K562 (cell line): Measurements from ENCODE around the gene RAB39B. TPM values are rescaled to one million over a fixed set of nuclear protein-coding genes. Genes with fewer than 3 reads are reported as not detected.

ENCODE experiments used
- ARNT ChIP-seq, 2 experiments: fragments of 450-650 bp; IDR thresholded peaks; 2 replicates each; pipeline ENCODE4 v1.6.1; 2016; ENCODE audit warnings: mild to moderate bottlenecking in 1 of 2
- FIP1L1 ChIP-seq: fragments of 200-400 bp; formaldehyde crosslinking; IDR thresholded peaks from 2 replicates; pipeline ENCODE4 v1.6.1; 2018; ENCODE audit warnings: mild to moderate bottlenecking, low read depth, low read length; ENCODE audit not compliant: poor library complexity, severe bottlenecking
- HNRNPL ChIP-seq: fragments of 200-400 bp; formaldehyde crosslinking; IDR thresholded peaks from 2 replicates; pipeline ENCODE4 v1.6.1; 2017; ENCODE audit warnings: low read depth, mild to moderate bottlenecking, low read length
- MYBL2 ChIP-seq, 2 experiments: fragments of 450-650 bp in 1 of 2; sonication (generic) in 1 of 2; formaldehyde crosslinking in 1 of 2; IDR thresholded peaks; 2 replicates each; pipeline versions ENCODE4 v1.6.1 to v1.8.1; 2017 to 2022; ENCODE audit warnings: borderline replicate concordance in 1 of 2, inconsistent platforms in 1 of 2, low read depth in 1 of 2, mild to moderate bottlenecking in 1 of 2, missing genetic modification reagents in 1 of 2, moderate library complexity in 1 of 2
- NCOA2 ChIP-seq, 2 experiments: fragments of 450-650 bp; IDR thresholded peaks; 2 replicates each; pipeline ENCODE4 v1.6.1; 2018; ENCODE audit warnings: mild to moderate bottlenecking in 2 of 2, moderate library complexity in 1 of 2; ENCODE audit not compliant: partially characterized antibody in 2 of 2
- NFYB ChIP-seq: IDR thresholded peaks from 2 replicates; pipeline ENCODE4 v1.6.1; 2011; ENCODE audit warnings: mild to moderate bottlenecking, moderate library complexity; ENCODE audit not compliant: insufficient read length; ENCODE audit errors: extremely low read depth
- NONO ChIP-seq, 2 experiments: fragments of 200-400 bp in 1 of 2; fragments of 450-650 bp in 1 of 2; formaldehyde crosslinking in 1 of 2; IDR thresholded peaks; 2 replicates each; pipeline ENCODE4 v1.6.1; 2017; ENCODE audit warnings: low read depth in 2 of 2, mild to moderate bottlenecking in 2 of 2, moderate library complexity in 2 of 2, low read length in 1 of 2
- RBM22 ChIP-seq: fragments of 200-400 bp; formaldehyde crosslinking; IDR thresholded peaks from 2 replicates; pipeline ENCODE4 v1.6.1; 2018; ENCODE audit warnings: low read length, low read depth; ENCODE audit not compliant: poor library complexity, severe bottlenecking
- SREBF2 ChIP-seq: sonication (generic); formaldehyde crosslinking; IDR thresholded peaks from 2 replicates; pipeline ENCODE4 v1.4.0; 2020; ENCODE audit warnings: mild to moderate bottlenecking, missing genetic modification reagents
- TAL1 ChIP-seq: fragments of 450-650 bp; IDR thresholded peaks from 2 replicates; pipeline ENCODE4 v1.6.1; 2016; ENCODE audit warnings: mild to moderate bottlenecking
- TEAD1 ChIP-seq, 2 experiments: fragments of 450-650 bp in 1 of 2; sonication (generic) in 1 of 2; formaldehyde crosslinking; IDR thresholded peaks; 2 replicates each; pipeline versions ENCODE4 v1.4.0 to v1.8.0; 2020 to 2022; ENCODE audit warnings: mild to moderate bottlenecking in 2 of 2, missing genetic modification reagents in 1 of 2
- TFAM ChIP-seq: fragments of 250-450 bp; sonication (Bioruptor Pico); conservative IDR thresholded peaks from 2 replicates; pipeline ENCODE4 v1.5.0; 2021; ENCODE audit warnings: mild to moderate bottlenecking, moderate library complexity
- ZBTB7A ChIP-seq: IDR thresholded peaks from 2 replicates; pipeline ENCODE4 v1.6.1; 2011; ENCODE audit warnings: low read depth, mild to moderate bottlenecking, low read length, moderate library complexity, borderline replicate concordance; ENCODE audit not compliant: control insufficient read depth
- ZNF707 ChIP-seq: fragments of 250-450 bp; sonication (Bioruptor Pico); conservative IDR thresholded peaks from 2 replicates; pipeline ENCODE4 v1.8.0; 2022; ENCODE audit warnings: inconsistent platforms, mild to moderate bottlenecking, moderate library complexity
- polyA plus RNA-seq, 8 experiments: library from polyadenylated mRNA; depleted of rRNA in 4 of 8; stranded (reverse) in 5 of 8; unstranded in 3 of 8; fragments of >200 nt; fragmentation: Nextera tagmentation in 2 of 8; fragmentation: Illumina TruSeq in 1 of 8; extraction: Ambion mirVana in 2 of 8; extraction: Trizol in 1 of 8; gene quantifications; 2 replicates each; pipeline versions ENCODE4 v1.2.1 to v1.2.3, GENCODE V29; 2011 to 2014; ENCODE audit warnings: inconsistent platforms in 1 of 8, missing spikeins in 1 of 8
- total RNA-seq, 7 experiments: library from RNA; depleted of rRNA in 6 of 7; stranded (reverse); fragments of >200 nt in 6 of 7; fragmentation: Illumina TruSeq in 2 of 7; extraction: Trizol in 2 of 7; gene quantifications; 2 replicates each; pipeline versions ENCODE4 v1.2.1 to v1.2.3, GENCODE V29; 2011 to 2021; ENCODE audit warnings: low replicate concordance in 1 of 7
- TF ChIP-seq, protein P1 (sequence below): fragments of 450-650 bp; IDR thresholded peaks from 2 replicates; pipeline ENCODE4 v1.6.1; 2018; ENCODE audit not compliant: partially characterized antibody
- TF ChIP-seq, protein P2 (sequence below): sonication (generic); formaldehyde crosslinking; IDR thresholded peaks from 2 replicates; pipeline ENCODE4 v1.8.1; 2023; ENCODE audit warnings: mild to moderate bottlenecking, missing genetic modification reagents
- TF ChIP-seq, protein P3 (sequence below): sonication (generic); formaldehyde crosslinking; IDR thresholded peaks from 2 replicates; pipeline ENCODE4 v1.8.0; 2022; ENCODE audit warnings: mild to moderate bottlenecking, low read depth, missing genetic modification reagents

RAB39B gene
- total and polyA plus RNA-seq, 9 of the 15 experiments (the other 6 are each of a cell fraction or from before 2014, with no cell fraction given), result 0.04 to 0.07 (median 0.04) TPM; not detected in 6

DNA sequence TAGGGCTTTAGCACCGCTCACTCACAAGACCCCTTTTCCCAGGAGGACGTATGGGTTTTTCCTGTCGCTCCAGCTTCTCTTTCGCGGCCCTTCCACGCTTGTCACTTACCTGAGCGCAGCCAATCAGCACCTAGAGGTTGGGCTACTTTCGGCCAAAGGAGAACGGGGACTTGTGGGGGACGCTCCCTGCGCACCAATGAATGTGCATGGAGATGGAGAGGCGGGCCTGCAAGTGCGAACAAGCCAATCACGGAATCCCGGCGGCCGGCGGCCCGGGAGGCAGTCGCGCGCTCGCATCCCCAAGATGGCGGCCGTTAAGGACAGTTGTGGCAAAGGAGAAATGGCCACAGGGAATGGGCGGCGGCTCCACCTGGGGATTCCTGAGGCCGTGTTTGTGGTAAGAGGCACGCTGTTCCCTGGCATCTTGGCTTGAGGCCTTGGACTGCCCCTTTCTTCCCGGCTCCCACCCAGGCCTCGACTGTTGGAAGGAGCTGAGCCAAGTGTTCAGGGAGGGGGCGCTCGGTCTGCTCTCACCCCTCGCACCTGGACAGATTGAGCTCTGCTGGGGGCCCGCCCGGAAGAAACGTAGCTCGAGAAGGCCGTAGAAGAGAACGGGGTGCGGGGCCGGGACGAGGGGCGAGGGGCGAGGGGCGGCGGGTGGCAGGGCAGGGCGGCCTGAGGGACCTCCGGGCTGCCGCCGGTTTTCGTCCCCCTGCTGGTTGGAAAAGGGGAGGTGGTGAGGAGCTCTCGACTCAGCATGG is 47.9 kb downstream of the RAB39B start, which contains the start of gene VBP1 (continued):
- peak; percentile 41; the same call in 1 of the 2 replicates for TF ChIP-seq MYBL2 (IDR thresholded peaks at IDR 0.05; ENCODE audit: low read depth)
- no peak for TF ChIP-seq MYBL2 (CRISPR knock-in tag; IDR thresholded peaks at IDR 0.05; ENCODE audit: borderline replicate concordance)
- TF ChIP-seq, protein P1, sequence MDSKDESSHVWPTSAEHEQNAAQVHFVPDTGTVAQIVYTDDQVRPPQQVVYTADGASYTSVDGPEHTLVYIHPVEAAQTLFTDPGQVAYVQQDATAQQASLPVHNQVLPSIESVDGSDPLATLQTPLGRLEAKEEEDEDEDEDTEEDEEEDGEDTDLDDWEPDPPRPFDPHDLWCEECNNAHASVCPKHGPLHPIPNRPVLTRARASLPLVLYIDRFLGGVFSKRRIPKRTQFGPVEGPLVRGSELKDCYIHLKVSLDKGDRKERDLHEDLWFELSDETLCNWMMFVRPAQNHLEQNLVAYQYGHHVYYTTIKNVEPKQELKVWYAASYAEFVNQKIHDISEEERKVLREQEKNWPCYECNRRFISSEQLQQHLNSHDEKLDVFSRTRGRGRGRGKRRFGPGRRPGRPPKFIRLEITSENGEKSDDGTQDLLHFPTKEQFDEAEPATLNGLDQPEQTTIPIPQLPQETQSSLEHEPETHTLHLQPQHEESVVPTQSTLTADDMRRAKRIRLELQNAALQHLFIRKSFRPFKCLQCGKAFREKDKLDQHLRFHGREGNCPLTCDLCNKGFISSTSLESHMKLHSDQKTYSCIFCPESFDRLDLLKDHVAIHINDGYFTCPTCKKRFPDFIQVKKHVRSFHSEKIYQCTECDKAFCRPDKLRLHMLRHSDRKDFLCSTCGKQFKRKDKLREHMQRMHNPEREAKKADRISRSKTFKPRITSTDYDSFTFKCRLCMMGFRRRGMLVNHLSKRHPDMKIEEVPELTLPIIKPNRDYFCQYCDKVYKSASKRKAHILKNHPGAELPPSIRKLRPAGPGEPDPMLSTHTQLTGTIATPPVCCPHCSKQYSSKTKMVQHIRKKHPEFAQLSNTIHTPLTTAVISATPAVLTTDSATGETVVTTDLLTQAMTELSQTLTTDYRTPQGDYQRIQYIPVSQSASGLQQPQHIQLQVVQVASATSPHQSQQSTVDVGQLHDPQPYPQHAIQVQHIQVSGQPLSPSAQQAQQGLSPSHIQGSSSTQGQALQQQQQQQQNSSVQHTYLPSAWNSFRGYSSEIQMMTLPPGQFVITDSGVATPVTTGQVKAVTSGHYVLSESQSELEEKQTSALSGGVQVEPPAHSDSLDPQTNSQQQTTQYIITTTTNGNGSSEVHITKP, result no peak
- TF ChIP-seq NCOA2 (IDR thresholded peaks at IDR 0.05; ENCODE audit: partially characterized antibody in 2 of 2), result no peak
- no peak for TF ChIP-seq RBM22
- TF ChIP-seq ARNT (IDR thresholded peaks at IDR 0.05), result no peak
- TF ChIP-seq, protein P2, sequence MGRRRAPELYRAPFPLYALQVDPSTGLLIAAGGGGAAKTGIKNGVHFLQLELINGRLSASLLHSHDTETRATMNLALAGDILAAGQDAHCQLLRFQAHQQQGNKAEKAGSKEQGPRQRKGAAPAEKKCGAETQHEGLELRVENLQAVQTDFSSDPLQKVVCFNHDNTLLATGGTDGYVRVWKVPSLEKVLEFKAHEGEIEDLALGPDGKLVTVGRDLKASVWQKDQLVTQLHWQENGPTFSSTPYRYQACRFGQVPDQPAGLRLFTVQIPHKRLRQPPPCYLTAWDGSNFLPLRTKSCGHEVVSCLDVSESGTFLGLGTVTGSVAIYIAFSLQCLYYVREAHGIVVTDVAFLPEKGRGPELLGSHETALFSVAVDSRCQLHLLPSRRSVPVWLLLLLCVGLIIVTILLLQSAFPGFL (CRISPR knock-in tag), result no peak
- no peak for TF ChIP-seq NONO (IDR thresholded peaks at IDR 0.05; ENCODE audit: low read depth in 2 of 2, low read length in 1 of 2)
- peak; percentile 98 for TF ChIP-seq NFYB
- peak in 1 of 2 experiments; percentile 55; a peak in 1 of 4 replicates for TF ChIP-seq TEAD1 (CRISPR knock-in tag; IDR thresholded peaks at IDR 0.05)
- no peak for TF ChIP-seq TFAM (CRISPR knock-in tag)
- no peak for TF ChIP-seq SREBF2
- no peak for TF ChIP-seq FIP1L1
- TF ChIP-seq TAL1, result no peak
- no peak for TF ChIP-seq ZNF707 (CRISPR knock-in tag)
- TF ChIP-seq HNRNPL, result no peak
- TF ChIP-seq, protein P3, sequence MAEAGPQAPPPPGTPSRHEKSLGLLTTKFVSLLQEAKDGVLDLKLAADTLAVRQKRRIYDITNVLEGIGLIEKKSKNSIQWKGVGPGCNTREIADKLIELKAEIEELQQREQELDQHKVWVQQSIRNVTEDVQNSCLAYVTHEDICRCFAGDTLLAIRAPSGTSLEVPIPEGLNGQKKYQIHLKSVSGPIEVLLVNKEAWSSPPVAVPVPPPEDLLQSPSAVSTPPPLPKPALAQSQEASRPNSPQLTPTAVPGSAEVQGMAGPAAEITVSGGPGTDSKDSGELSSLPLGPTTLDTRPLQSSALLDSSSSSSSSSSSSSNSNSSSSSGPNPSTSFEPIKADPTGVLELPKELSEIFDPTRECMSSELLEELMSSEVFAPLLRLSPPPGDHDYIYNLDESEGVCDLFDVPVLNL (CRISPR knock-in tag), result no peak
- peak; percentile 69; the same call in 1 of the 2 replicates for TF ChIP-seq ZBTB7A
